Sigmoid colon (tissue), 7 donors: ENCODE measurements around the gene FYB1. TPM values are rescaled to one million over a fixed set of nuclear protein-coding genes. Genes with fewer than 3 reads are reported as not detected.

Experiments used
- DNase-seq: peaks from one replicate; pipeline ENCODE4 v3.0.0-alpha.2; 2019
- H3K27ac ChIP-seq, 4 donors: fragments of 200-600 bp; sonication (generic); one replicate each; pipeline ENCODE4 v1.5.1; 2016 to 2019; ENCODE audit warnings: mild to moderate bottlenecking in 1 of 4
- H3K27me3 ChIP-seq, 3 donors: fragments of 200-600 bp; sonication (generic); one replicate each; pipeline ENCODE4 v1.5.1; 2019; ENCODE audit warnings: mild to moderate bottlenecking in 1 of 3
- H3K36me3 ChIP-seq, 4 donors: fragments of 200-600 bp; sonication (generic); one replicate each; pipeline ENCODE4 v1.5.1; 2016 to 2019
- H3K4me1 ChIP-seq, 4 donors: fragments of 200-600 bp; sonication (generic); one replicate each; pipeline ENCODE4 v1.5.1; 2017 to 2019
- H3K4me3 ChIP-seq, 4 donors: fragments of 200-600 bp; sonication (generic); one replicate each; pipeline ENCODE4 v1.5.1; 2017 to 2019; ENCODE audit warnings: mild to moderate bottlenecking in 2 of 4, moderate library complexity in 1 of 4
- H3K9me3 ChIP-seq, 4 donors: fragments of 200-600 bp in 3 of 4; sonication (generic) in 3 of 4; one replicate each; pipeline versions ENCODE4 v1.5.1 to v1.6.1; 2013 to 2019
- CTCF ChIP-seq, 4 experiments: fragments of 450-650 bp in 3 of 4; fragments of 200-600 bp in 1 of 4; IDR thresholded peaks; one replicate each; pipeline ENCODE4 v1.5.1; 2016 to 2019; ENCODE audit warnings: antibody characterized with exemption in 4 of 4, mild to moderate bottlenecking in 3 of 4, moderate library complexity in 2 of 4
- EP300 ChIP-seq, 4 donors: sonication (generic); formaldehyde crosslinking; IDR thresholded peaks; one replicate each; pipeline ENCODE4 v1.6.1; 2017; ENCODE audit warnings: antibody characterized with exemption in 4 of 4
- POLR2A ChIP-seq, 2 donors: fragments of 450-650 bp; IDR thresholded peaks; one replicate each; pipeline ENCODE4 v1.6.1; 2016; ENCODE audit warnings: antibody characterized with exemption in 2 of 2, mild to moderate bottlenecking in 2 of 2, moderate library complexity in 2 of 2
- POLR2AphosphoS5 ChIP-seq, 4 donors: sonication (generic); formaldehyde crosslinking; IDR thresholded peaks; one replicate each; pipeline ENCODE4 v1.6.1; 2017; ENCODE audit warnings: antibody characterized with exemption in 4 of 4
- WGBS, 2 donors: extraction: QIAGEN DNeasy Blood & Tissue Kit; methylation state at CpG; one replicate each; pipeline ENCODE4 v1.1.7; 2013; 5-methylcytosine and 5-hydroxymethylcytosine counted together
- intact Hi-C: fragments of 100-400 bp; cut with DNase I; formaldehyde crosslinking; loops from one replicate; pipeline ENCODE4 v1.15.1; 2023
- polyA plus RNA-seq, 3 donors: library from polyadenylated mRNA; stranded (reverse); fragments of 200-250 nt; gene quantifications; one replicate each; pipeline ENCODE4 v1.2.3, GENCODE V29; 2013
- total RNA-seq, 4 donors: library from RNA; depleted of rRNA; stranded (reverse); fragments of >200 nt; gene quantifications; one replicate each; pipeline ENCODE4 v1.1.0, GENCODE V29; 2016
- donor health status: healthy with polysubstance abuse.
- donor health status: Bipolar disorder and iron deficiency.
- donor health status: healthy.

The FYB1 gene
- total and polyA plus RNA-seq, 7 donors, result 2.8 to 18.2 (median 11.1) TPM

GRCh38 chr5:39208471-39208870 lies 10.9 kb downstream of the FYB1 start:
- 53 to 71% methylated on average over 8 of the region's 8 CpGs for WGBS, 2 donors
- Histone ChIP-seq H3K27ac (no peak overlapping the region), H3K27me3 (no peaks in the 10 kb centered on the region), H3K4me3 (no peak overlapping the region), H3K9me3 (no peaks in the 10 kb centered on the region), H3K4me1 (no peaks in the 10 kb centered on the region), H3K36me3 (no peaks in the 10 kb centered on the region)
- TF ChIP-seq POLR2AphosphoS5 (IDR thresholded peaks at IDR 0.05), result no peak
- no peak for TF ChIP-seq EP300 (IDR thresholded peaks at IDR 0.05)
- no peak for TF ChIP-seq POLR2A (IDR thresholded peaks at IDR 0.05)
- TF ChIP-seq CTCF (IDR thresholded peaks at IDR 0.05), result no peak
- no peak for DNase-seq
- intact Hi-C loops, result no loop called here

DNA sequence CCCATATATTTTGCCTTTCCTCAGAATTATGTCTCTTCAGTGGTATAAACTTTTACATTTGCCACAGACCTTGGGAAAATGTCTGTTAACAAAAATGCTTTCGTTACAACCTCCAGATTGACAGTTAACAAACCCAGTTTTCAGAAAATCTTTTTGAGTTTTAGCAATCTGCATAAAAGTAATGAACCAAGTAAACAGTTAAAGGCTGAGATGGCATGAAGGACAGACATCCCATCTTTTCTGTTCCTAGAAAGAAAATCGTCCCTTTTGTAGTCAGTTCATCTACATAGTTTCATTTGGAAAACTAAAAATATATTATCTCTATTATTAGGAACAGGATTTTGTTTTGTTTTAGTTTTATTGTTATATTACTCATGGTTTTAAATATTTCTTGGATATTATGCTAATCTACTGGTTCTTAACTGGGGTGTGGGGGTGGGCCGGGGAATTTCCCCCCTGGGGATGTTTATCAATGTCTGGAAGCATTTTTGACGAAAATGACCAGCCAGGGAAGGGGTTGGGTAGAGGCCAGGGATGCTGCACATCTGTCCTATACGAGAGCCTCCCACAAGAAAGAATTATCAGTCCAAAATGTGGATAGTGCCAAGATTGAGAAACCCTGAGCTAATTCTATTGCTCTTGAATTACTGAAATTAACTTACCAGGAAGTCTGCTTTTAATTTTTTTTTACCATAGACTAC lies 11.9 kb downstream of the FYB1 start:
- 58 to 60% methylated on average over 5 of the region's 5 CpGs for WGBS, 2 donors

GRCh38 chr5:39206630-39207321 lies 12.6 kb downstream of the FYB1 start:
- TF ChIP-seq CTCF (IDR thresholded peaks at IDR 0.05) (no peak), POLR2AphosphoS5 (IDR thresholded peaks at IDR 0.05) (no peak), POLR2A (IDR thresholded peaks at IDR 0.05) (no peak), EP300 (IDR thresholded peaks at IDR 0.05) (no peak)
- intact Hi-C loops, result no loop called here
- H3K4me3 ChIP-seq, result no peak overlapping the region
- no peaks in the 10 kb centered on the region for H3K9me3 ChIP-seq
- 74 to 84% methylated on average over 3 of the region's 3 CpGs for WGBS, 2 donors
- H3K27me3 ChIP-seq, result no peaks in the 10 kb centered on the region
- H3K4me1 ChIP-seq, result no peaks in the 10 kb centered on the region
- no peak overlapping the region for H3K27ac ChIP-seq
- no peaks in the 10 kb centered on the region for H3K36me3 ChIP-seq
- DNase-seq, result no peak

More for the DNA sequence above, 11.9 kb downstream of the FYB1 start:
- intact Hi-C loops, result no loop called here
- Histone ChIP-seq H3K4me1 (no peaks in the 10 kb centered on the region), H3K4me3 (no peak overlapping the region), H3K9me3 (no peaks in the 10 kb centered on the region), H3K27me3 (no peaks in the 10 kb centered on the region), H3K27ac (no peak overlapping the region), H3K36me3 (no peaks in the 10 kb centered on the region)
- DNase-seq, result no peak
- no peak for TF ChIP-seq CTCF (IDR thresholded peaks at IDR 0.05)

DNA sequence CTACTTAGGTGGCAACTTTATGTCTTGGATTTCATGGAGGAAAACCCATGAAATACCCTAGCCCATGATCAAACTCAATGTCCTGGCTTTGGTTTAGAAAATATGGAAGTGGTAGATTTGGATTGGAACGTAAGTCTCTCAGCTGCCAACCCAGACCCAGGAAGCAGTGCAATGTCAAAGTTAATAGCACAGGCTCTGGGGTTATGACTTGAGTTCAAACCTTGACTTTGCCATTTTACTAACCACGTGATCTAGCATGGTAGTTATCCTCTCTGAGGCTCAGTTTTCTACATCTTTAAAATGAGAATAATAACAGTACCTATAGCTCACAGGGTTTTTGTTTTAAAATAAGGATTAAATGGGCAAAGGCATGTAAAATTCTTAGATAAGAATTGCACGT lies 13.8 kb downstream of the FYB1 start:
- DNase-seq, result no peak
- Histone ChIP-seq H3K9me3 (no peaks in the 10 kb centered on the region), H3K36me3 (no peaks in the 10 kb centered on the region), H3K4me3 (no peak overlapping the region), H3K4me1 (no peaks in the 10 kb centered on the region), H3K27me3 (no peaks in the 10 kb centered on the region), H3K27ac (no peak overlapping the region)
- WGBS, 2 donors, result 75 to 76% methylated on average over 3 of the region's 3 CpGs
- intact Hi-C loops, result no loop called here
- TF ChIP-seq CTCF (IDR thresholded peaks at IDR 0.05), result no peak

DNA sequence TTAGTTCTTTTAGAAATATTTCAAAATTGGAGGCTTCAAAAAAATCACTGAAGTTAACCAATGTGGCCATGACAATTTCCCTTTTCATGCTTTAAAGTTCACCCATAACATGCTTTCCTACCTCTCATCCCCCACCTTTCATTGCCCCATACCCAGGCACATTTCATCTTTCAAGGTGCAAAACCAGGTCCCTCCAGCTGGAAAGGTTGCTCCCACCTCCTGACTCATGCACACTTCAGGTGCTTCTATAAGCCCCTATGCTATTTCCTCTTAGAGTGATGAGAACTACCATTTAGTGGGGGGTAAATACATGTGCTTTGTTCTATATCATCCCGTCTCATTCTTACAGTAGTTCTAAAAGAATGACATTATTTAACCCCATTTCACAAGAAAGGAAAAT lies 15.4 kb downstream of the FYB1 start:
- TF ChIP-seq POLR2AphosphoS5 (IDR thresholded peaks at IDR 0.05) (no peak), EP300 (IDR thresholded peaks at IDR 0.05) (no peak), POLR2A (IDR thresholded peaks at IDR 0.05) (no peak), CTCF (IDR thresholded peaks at IDR 0.05) (no peak)
- H3K4me1 ChIP-seq, result no peaks in the 10 kb centered on the region
- DNase-seq, result no peak
- H3K27ac ChIP-seq, result no peak overlapping the region
- no peak overlapping the region for H3K4me3 ChIP-seq
- H3K36me3 ChIP-seq, result no peaks in the 10 kb centered on the region
- 75 to 82% methylated on average over 1 of the region's 1 CpG for WGBS, 2 donors
- no peaks in the 10 kb centered on the region for H3K27me3 ChIP-seq
- intact Hi-C loops, result no loop called here
- H3K9me3 ChIP-seq, result no peaks in the 10 kb centered on the region
